ENCODE data around the gene GFOD1.

GFOD1 gene

GRCh38 chr6:13342414-13343019 is 144.9 kb downstream of the GFOD1 start:
- no peak for ATAC-seq
- no peak for TF ChIP-seq TSHZ2 (CRISPR knock-in tag; IDR thresholded peaks at IDR 0.05)
- TF ChIP-seq CSRNP3 (CRISPR knock-in tag; IDR thresholded peaks at IDR 0.05), result no peak
- no peak for TF ChIP-seq ZC3H10 (CRISPR knock-in tag; IDR thresholded peaks at IDR 0.05)
- no peak for TF ChIP-seq ISL1 (CRISPR knock-in tag; IDR thresholded peaks at IDR 0.05)
- no peak for TF ChIP-seq TCF4 (CRISPR knock-in tag; IDR thresholded peaks at IDR 0.05; ENCODE audit: borderline replicate concordance)
- no peak for TF ChIP-seq ARNTL (CRISPR knock-in tag; IDR thresholded peaks at IDR 0.05; ENCODE audit: borderline replicate concordance, low read depth)
- TF ChIP-seq ZNF70 (CRISPR knock-in tag; IDR thresholded peaks at IDR 0.05), result no peak
- TF ChIP-seq OSR1 (CRISPR knock-in tag; IDR thresholded peaks at IDR 0.05), result no peak
- no peak for TF ChIP-seq ZFP30 (CRISPR knock-in tag; IDR thresholded peaks at IDR 0.05)
- no peak for TF ChIP-seq CREB5 (CRISPR knock-in tag; IDR thresholded peaks at IDR 0.05; ENCODE audit: low read depth)
- TF ChIP-seq PATZ1 (CRISPR knock-in tag; IDR thresholded peaks at IDR 0.05; ENCODE audit: borderline replicate concordance), result no peak
- TF ChIP-seq ZFP3 (CRISPR knock-in tag; IDR thresholded peaks at IDR 0.05), result no peak
- TF ChIP-seq ESRRG (CRISPR knock-in tag; IDR thresholded peaks at IDR 0.05), result no peak
- no peak for TF ChIP-seq POU6F1 (CRISPR knock-in tag; IDR thresholded peaks at IDR 0.05; ENCODE audit: borderline replicate concordance, low read depth)
- TF ChIP-seq ZNF8 (CRISPR knock-in tag; IDR thresholded peaks at IDR 0.05), result no peak
- no peak for TF ChIP-seq SNAI2 (CRISPR knock-in tag; IDR thresholded peaks at IDR 0.05)
- TF ChIP-seq GLIS3 (CRISPR knock-in tag; IDR thresholded peaks at IDR 0.05), result no peak
- no peak for TF ChIP-seq RARB (CRISPR knock-in tag; IDR thresholded peaks at IDR 0.05)
- TF ChIP-seq ZNF565 (CRISPR knock-in tag; conservative IDR thresholded peaks at IDR 0.05; ENCODE audit: low read depth), result no peak
- TF ChIP-seq CSDC2 (CRISPR knock-in tag; IDR thresholded peaks at IDR 0.05), result no peak

GRCh38 chr6:13339863-13340630 is 147.4 kb downstream of the GFOD1 start:
- TF ChIP-seq CREB5 (CRISPR knock-in tag; IDR thresholded peaks at IDR 0.05; ENCODE audit: low read depth) (no peak), OSR1 (CRISPR knock-in tag; IDR thresholded peaks at IDR 0.05) (no peak), SNAI2 (CRISPR knock-in tag; IDR thresholded peaks at IDR 0.05) (no peak), PATZ1 (CRISPR knock-in tag; IDR thresholded peaks at IDR 0.05; ENCODE audit: borderline replicate concordance) (no peak), PPARA (CRISPR knock-in tag; IDR thresholded peaks at IDR 0.05; ENCODE audit: borderline replicate concordance) (no peak), BACH2 (CRISPR knock-in tag; IDR thresholded peaks at IDR 0.05; ENCODE audit: borderline replicate concordance) (no peak), ZNF8 (CRISPR knock-in tag; IDR thresholded peaks at IDR 0.05) (no peak)
- ATAC-seq, result no peak

All from SK-N-SH treated with all-trans-retinoic acid at 6 μM for 48 hours (cell line).